Endothelial cell of umbilical vein (primary cell): ENCODE results near the gene PTPRD. TPM values are rescaled to one million over a fixed set of nuclear protein-coding genes. Genes with fewer than 3 reads are reported as not detected.

Experiments
- BruUV-seq: library from RNA; stranded (reverse); fragments of 400-500 nt; replicated peaks from 2 replicates; lab custom pipeline; 2021; lab: Mats Ljungman, UMichigan
- CTCF ChIA-PET: fragments of 300-600, 350-600 bp; sonication (Branson Sonifier 250); formaldehyde crosslinking; loops from one replicate; lab custom pipeline; 2021; ENCODE audit warnings: antibody characterized with exemption, inconsistent platforms; lab: Charles Lee
- POLR2A ChIA-PET: fragments of 300-600, 350-600 bp; sonication (Branson Sonifier 250); formaldehyde crosslinking; loops from one replicate; lab custom pipeline; 2021; ENCODE audit warnings: antibody characterized with exemption, inconsistent platforms; lab: Charles Lee
- DNase-seq: peaks from one replicate; pipeline ENCODE4 v3.0.0-alpha.2; 2011; ENCODE audit warnings: low read depth, low spot score
- FAIRE-seq: peaks from 2 replicates; lab custom pipeline; 2011; peaks lifted over from hg19 to GRCh38; lab: Jason Lieb, UNC
- H2AFZ ChIP-seq: 2 replicates; pipeline ENCODE4 v1.6.0; 2012; ENCODE audit warnings: low read depth, low read length, control low read depth, inconsistent platforms
- H3K27ac ChIP-seq: 2 replicates; pipeline ENCODE4 v1.5.1; 2011; ENCODE audit warnings: low read depth, mild to moderate bottlenecking, control low read depth, low read length, moderate library complexity; ENCODE audit not compliant: insufficient read depth
- H3K27me3 ChIP-seq, 2 experiments: 2 replicates each; pipeline versions ENCODE4 v1.6.0 to v1.6.1; 2011; ENCODE audit warnings: low read length in 2 of 2, mixed read lengths in 1 of 2; ENCODE audit not compliant: control insufficient read depth in 2 of 2, insufficient read depth in 2 of 2
- H3K36me3 ChIP-seq, 2 experiments: 2 replicates in 1 of 2; 3 replicates in 1 of 2; pipeline ENCODE4 v1.5.1; 2011; ENCODE audit warnings: low read length in 2 of 2, mild to moderate bottlenecking in 1 of 2, moderate library complexity in 1 of 2; ENCODE audit not compliant: control insufficient read depth in 2 of 2, insufficient read depth in 2 of 2; ENCODE audit errors: extremely low read depth in 1 of 2
- H3K4me1 ChIP-seq: 3 replicates; pipeline ENCODE4 v1.5.1; 2011; ENCODE audit warnings: mild to moderate bottlenecking, low read length; ENCODE audit not compliant: control insufficient read depth, insufficient read depth; ENCODE audit errors: extremely low read depth
- H3K4me2 ChIP-seq: 2 replicates; pipeline ENCODE4 v1.6.1; 2011; ENCODE audit warnings: low read length, control low read depth, mixed read lengths; ENCODE audit not compliant: insufficient read depth
- H3K4me3 ChIP-seq, 3 experiments: fragments of 200-600 bp in 1 of 3; sonication (generic), shearing (Covaris generic) in 1 of 3; replicated peaks in 1 of 3; 2 replicates each; pipeline ENCODE4 v1.5.1; 2011 to 2016; ENCODE audit warnings: control low read depth in 3 of 3, low read length in 3 of 3, mild to moderate bottlenecking in 2 of 3, inconsistent platforms in 1 of 3, low read depth in 1 of 3, moderate library complexity in 1 of 3; ENCODE audit not compliant: insufficient read depth in 1 of 3
- H3K79me2 ChIP-seq: 2 replicates; pipeline ENCODE4 v1.6.0; 2012; ENCODE audit warnings: low read length, inconsistent platforms; ENCODE audit not compliant: control insufficient read depth, insufficient read depth
- H3K9ac ChIP-seq: replicated peaks from 2 replicates; pipeline ENCODE3; 2011; ENCODE audit warnings: low read length, control low read depth; ENCODE audit not compliant: insufficient read depth; ENCODE audit errors: extremely low read depth
- H3K9me1 ChIP-seq: replicated peaks from 3 replicates; pipeline ENCODE4 v1.6.0; 2011; ENCODE audit warnings: mild to moderate bottlenecking, low read length; ENCODE audit not compliant: control insufficient read depth, insufficient read depth; ENCODE audit errors: extremely low read depth
- H3K9me3 ChIP-seq: replicated peaks from 2 replicates; pipeline ENCODE4 v1.5.1; 2012; ENCODE audit warnings: low read length, inconsistent platforms; ENCODE audit not compliant: control insufficient read depth, insufficient read depth
- H4K20me1 ChIP-seq: replicated peaks from 2 replicates; pipeline ENCODE3; 2011; ENCODE audit warnings: mild to moderate bottlenecking, low read length; ENCODE audit not compliant: control insufficient read depth, insufficient read depth; ENCODE audit errors: extremely low read depth
- CTCF ChIP-seq, 2 donors: IDR thresholded peaks; 1 replicate in 1 of 2; 2 replicates in 1 of 2; pipeline ENCODE4 v1.5.1; 2011; ENCODE audit warnings: low read length in 2 of 2, mild to moderate bottlenecking in 2 of 2, moderate library complexity in 2 of 2, control low read depth in 1 of 2, inconsistent platforms in 1 of 2, low read depth in 1 of 2; ENCODE audit not compliant: insufficient read depth in 1 of 2; ENCODE audit errors: extremely low read depth in 1 of 2
- EZH2 ChIP-seq: IDR thresholded peaks from 2 replicates; pipeline ENCODE4 v1.6.1; 2012; ENCODE audit warnings: borderline replicate concordance, low read depth, mild to moderate bottlenecking, moderate library complexity, low read length, inconsistent platforms; ENCODE audit not compliant: severe bottlenecking
- FOS ChIP-seq: IDR thresholded peaks from 2 replicates; pipeline ENCODE4 v1.6.1; 2011; ENCODE audit warnings: mild to moderate bottlenecking, low read length, moderate library complexity, borderline replicate concordance; ENCODE audit not compliant: insufficient read depth
- GATA2 ChIP-seq: IDR thresholded peaks from 2 replicates; pipeline ENCODE4 v1.7.0; 2011; ENCODE audit warnings: low read depth, mild to moderate bottlenecking, moderate library complexity, mixed read lengths, low read length; ENCODE audit not compliant: insufficient read length, insufficient read depth
- JUN ChIP-seq: IDR thresholded peaks from 2 replicates; pipeline ENCODE4 v1.6.1; 2011; ENCODE audit warnings: borderline replicate concordance, low read depth; ENCODE audit not compliant: insufficient read length, insufficient read depth
- MAX ChIP-seq: IDR thresholded peaks from 2 replicates; pipeline ENCODE4 v1.6.1; 2011; ENCODE audit not compliant: insufficient read depth, insufficient read length
- MYC ChIP-seq: IDR thresholded peaks from one replicate; pipeline ENCODE4 v1.6.1; 2011; ENCODE audit warnings: mild to moderate bottlenecking, low read depth, low read length
- POLR2A ChIP-seq: IDR thresholded peaks from 2 replicates; pipeline ENCODE4 v1.6.1; 2012; ENCODE audit warnings: low read depth, mild to moderate bottlenecking, control low read depth, low read length
- POLR2AphosphoS5 ChIP-seq: IDR thresholded peaks from 2 replicates; pipeline ENCODE4 v1.6.1; 2012; ENCODE audit warnings: low read depth, mild to moderate bottlenecking, control low read depth, low read length, moderate library complexity; ENCODE audit not compliant: insufficient read depth
- dilution Hi-C: fragments of 300-500 bp; cut with MboI; formaldehyde crosslinking; loops from one replicate; pipeline ENCODE4 v1.15.0; 2019; ENCODE audit warnings: low sequenced_read_pairs; ENCODE audit not compliant: extremely low pct_ligation_motif_present
- intact Hi-C: fragments of 100-400 bp; cut with micrococcal nuclease; formaldehyde crosslinking; loops from one replicate; pipeline ENCODE4 v1.10.0; 2022
- polyA plus RNA-seq, 4 experiments: library from polyadenylated mRNA; depleted of rRNA in 3 of 4; stranded (reverse) in 3 of 4; unstranded in 1 of 4; fragments of >200 nt; gene quantifications; 2 replicates each; pipeline versions ENCODE4 v1.2.1 to v1.2.3, GENCODE V29; 2011 to 2012; ENCODE audit warnings: missing spikeins in 1 of 4
- total RNA-seq: library from RNA; stranded (reverse); gene quantifications from 2 replicates; pipeline ENCODE4 v1.2.3, GENCODE V29; 2021

The PTPRD gene
- total and polyA plus RNA-seq, 2 donors (not counting 3 experiments of a cell fraction or from before 2014, with no cell fraction given), result 5.5 to 5.7 TPM

GRCh38 chr9:8437876-8438275 lies 2174.9 kb downstream of the PTPRD start:
- no peak overlapping the region for H3K4me2 ChIP-seq
- no peak overlapping the region for H3K4me3 ChIP-seq
- no TSS peak for BruUV-seq
- dilution Hi-C loops, result no loop called here
- no peak overlapping the region for H3K27ac ChIP-seq
- DNase-seq (no peak), FAIRE-seq (no peak)
- ChIA-PET CTCF (no interaction called here), POLR2A (no interaction called here)
- H2AFZ ChIP-seq, result no peak overlapping the region
- H3K79me2 ChIP-seq, result no peaks in the 10 kb centered on the region
- H3K9me1 ChIP-seq, result no peaks in the 10 kb centered on the region
- intact Hi-C loops, result no loop called here
- H3K4me1 ChIP-seq, result no peaks in the 10 kb centered on the region
- no peak overlapping the region for H3K9ac ChIP-seq
- no peaks in the 10 kb centered on the region for H3K36me3 ChIP-seq
- TF ChIP-seq MYC (no peak), POLR2AphosphoS5 (no peak), POLR2A (no peak), JUN (no peak), EZH2 (no peak), GATA2 (no peak), MAX (no peak), CTCF (IDR thresholded peaks at IDR 0.05; ENCODE audit: extremely low read depth in 1 of 2, insufficient read depth in 1 of 2, low read depth in 1 of 2, low read length in 2 of 2) (no peak), FOS (no peak)
- H4K20me1 ChIP-seq, result no peaks in the 10 kb centered on the region
- H3K27me3 ChIP-seq, result no peaks in the 10 kb centered on the region
- no peaks in the 10 kb centered on the region for H3K9me3 ChIP-seq
